ENCODE measurements around the gene A4GALT. TPM values are rescaled to one million over a fixed set of nuclear protein-coding genes. Genes with fewer than 3 reads are reported as not detected.
A peak's percentile ranks its signal among the peaks of the same experiment; 100 is the strongest.

Gene A4GALT
- total and polyA plus RNA-seq, 2 donors (not counting 3 experiments of a cell fraction or from before 2014, with no cell fraction given) = 5.4 to 20.7 TPM

DNA sequence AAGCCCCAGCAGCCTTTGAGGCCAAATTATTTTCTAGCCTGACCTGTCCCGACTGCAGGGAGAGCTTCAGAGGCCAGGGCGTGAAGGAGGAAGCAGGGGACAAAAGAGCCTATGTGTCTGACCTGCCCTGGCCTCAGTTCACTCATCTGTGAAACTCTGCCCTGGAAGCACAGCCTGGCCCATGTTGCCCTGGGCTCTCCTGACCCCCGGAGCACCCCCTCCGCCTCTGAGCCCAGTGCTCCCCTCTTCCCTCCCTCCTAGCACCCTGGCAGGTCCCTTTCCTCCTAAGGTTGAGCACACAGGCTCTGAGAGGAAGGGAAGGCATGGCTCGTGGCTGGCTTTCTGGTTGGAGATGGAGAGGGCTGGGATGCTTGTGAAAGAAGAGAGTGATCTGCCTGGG, 3.4 kb upstream of the A4GALT start:
- TF ChIP-seq JUN (IDR thresholded peaks at IDR 0.05; ENCODE audit: borderline replicate concordance, insufficient read depth, insufficient read length, low read depth) (no peak), EZH2 (IDR thresholded peaks at IDR 0.05; ENCODE audit: borderline replicate concordance, low read depth, low read length, severe bottlenecking) (no peak)
- intact Hi-C loops (cut with micrococcal nuclease) (loop anchor here (5.0 kb wide), 2 partner anchors 62 to 107 kb away; no protein-coding TSS in a partner anchor), dilution Hi-C loops (cut with MboI; ENCODE audit: extremely low pct_ligation_motif_present, low sequenced_read_pairs) (no loop called here)
- no TSS peak for BruUV-seq (replicated peaks)
- Histone ChIP-seq H3K9me3 (replicated peaks; ENCODE audit: control insufficient read depth, insufficient read depth, low read length) (no peaks in the 10 kb centered on the region), H3K27ac (ENCODE audit: insufficient read depth, low read depth, low read length) (no peak overlapping the region), H3K36me3 (ENCODE audit: control insufficient read depth in 2 of 2, extremely low read depth in 1 of 2, insufficient read depth in 2 of 2, low read length in 2 of 2) (no peaks in the 10 kb centered on the region), H3K27me3 (ENCODE audit: control insufficient read depth in 2 of 2, insufficient read depth in 2 of 2, low read length in 2 of 2) (peaks cover 0 to 6% of the 10 kb centered on the region in 2 experiments), H4K20me1 (replicated peaks; ENCODE audit: control insufficient read depth, extremely low read depth, insufficient read depth, low read length) (no peaks in the 10 kb centered on the region), H3K9ac (replicated peaks; ENCODE audit: extremely low read depth, insufficient read depth, low read length) (no peak overlapping the region), H3K4me2 (ENCODE audit: insufficient read depth, low read length) (no peak overlapping the region), H3K9me1 (replicated peaks; ENCODE audit: control insufficient read depth, extremely low read depth, insufficient read depth, low read length) (no peaks in the 10 kb centered on the region), H2AFZ (ENCODE audit: low read depth, low read length) (no peak overlapping the region), H3K79me2 (ENCODE audit: control insufficient read depth, insufficient read depth, low read length) (no peaks in the 10 kb centered on the region), H3K4me3 (replicated peaks in 1 of 3; ENCODE audit: insufficient read depth in 1 of 3, low read depth in 1 of 3, low read length in 3 of 3) (no peak overlapping the region), H3K4me1 (ENCODE audit: control insufficient read depth, extremely low read depth, insufficient read depth, low read length) (peaks cover 22% of the 10 kb centered on the region)
- ChIA-PET CTCF (interaction anchor here (0.6 kb wide), 1 partner anchor 106 kb away, joined by 3 read pairs; no protein-coding TSS in a partner anchor), POLR2A (no interaction called here)
- no peak for DNase-seq (ENCODE audit: low read depth, low spot score)
- no peak for FAIRE-seq

DNA sequence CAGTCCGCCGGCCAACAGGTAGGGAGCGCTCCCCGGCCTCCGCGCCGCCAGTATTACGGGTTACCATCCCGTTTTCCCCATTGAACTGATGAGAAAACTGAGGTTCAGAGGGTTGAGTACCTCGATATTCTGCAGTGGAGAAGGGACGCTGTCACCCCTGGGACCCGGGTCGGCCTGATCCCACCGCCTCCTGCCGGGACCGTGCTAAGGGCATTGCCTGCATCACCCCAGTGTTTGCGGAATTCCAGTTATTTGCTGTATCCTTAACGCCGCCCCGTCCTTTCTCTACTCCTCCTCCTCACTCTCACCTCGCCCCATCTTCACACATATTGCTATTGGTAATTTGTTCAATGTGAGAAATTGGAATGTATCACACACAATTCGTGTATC, 370 bp upstream of the A4GALT start:
- Histone ChIP-seq H3K27me3 (ENCODE audit: control insufficient read depth in 2 of 2, insufficient read depth in 2 of 2, low read length in 2 of 2) (peaks cover 0 to 6% of the 10 kb centered on the region in 2 experiments), H4K20me1 (replicated peaks; ENCODE audit: control insufficient read depth, extremely low read depth, insufficient read depth, low read length) (no peaks in the 10 kb centered on the region), H2AFZ (ENCODE audit: low read depth, low read length) (peak overlapping the region; percentile 97), H3K4me3 (replicated peaks in 1 of 3; ENCODE audit: insufficient read depth in 1 of 3, low read depth in 1 of 3, low read length in 3 of 3) (peak overlapping the region; percentile 24 to 60 (median 51)), H3K9ac (replicated peaks; ENCODE audit: extremely low read depth, insufficient read depth, low read length) (no peak overlapping the region), H3K79me2 (ENCODE audit: control insufficient read depth, insufficient read depth, low read length) (no peaks in the 10 kb centered on the region), H3K4me1 (ENCODE audit: control insufficient read depth, extremely low read depth, insufficient read depth, low read length) (peaks cover 11% of the 10 kb centered on the region), H3K9me3 (replicated peaks; ENCODE audit: control insufficient read depth, insufficient read depth, low read length) (no peaks in the 10 kb centered on the region), H3K36me3 (ENCODE audit: control insufficient read depth in 2 of 2, extremely low read depth in 1 of 2, insufficient read depth in 2 of 2, low read length in 2 of 2) (no peaks in the 10 kb centered on the region), H3K27ac (ENCODE audit: insufficient read depth, low read depth, low read length) (no peak overlapping the region), H3K4me2 (ENCODE audit: insufficient read depth, low read length) (peak overlapping the region; percentile 94), H3K9me1 (replicated peaks; ENCODE audit: control insufficient read depth, extremely low read depth, insufficient read depth, low read length) (no peaks in the 10 kb centered on the region)
- intact Hi-C loops (cut with micrococcal nuclease) (loop anchor here (5.0 kb wide), 2 partner anchors 59 to 104 kb away; no protein-coding TSS in a partner anchor), dilution Hi-C loops (cut with MboI; ENCODE audit: extremely low pct_ligation_motif_present, low sequenced_read_pairs) (no loop called here)
- no peak for DNase-seq (ENCODE audit: low read depth, low spot score)
- no TSS peak for BruUV-seq (replicated peaks)
- ChIA-PET POLR2A (no interaction called here), CTCF (interaction anchor here (0.7 kb wide), 1 partner anchor 32 kb away, joined by 4 read pairs; no protein-coding TSS in a partner anchor)
- TF ChIP-seq FOS (IDR thresholded peaks at IDR 0.05; ENCODE audit: borderline replicate concordance, insufficient read depth, low read length) (no peak), EZH2 (IDR thresholded peaks at IDR 0.05; ENCODE audit: borderline replicate concordance, low read depth, low read length, severe bottlenecking) (no peak), POLR2AphosphoS5 (IDR thresholded peaks at IDR 0.05; ENCODE audit: insufficient read depth, low read depth, low read length) (no peak), GATA2 (IDR thresholded peaks at IDR 0.05; ENCODE audit: insufficient read depth, insufficient read length, low read depth, low read length) (no peak), POLR2A (IDR thresholded peaks at IDR 0.05; ENCODE audit: low read depth, low read length) (no peak), JUN (IDR thresholded peaks at IDR 0.05; ENCODE audit: borderline replicate concordance, insufficient read depth, insufficient read length, low read depth) (no peak), MYC (IDR thresholded peaks at IDR 0.05; ENCODE audit: low read depth, low read length) (no peak)
- TF ChIP-seq, protein P1, sequence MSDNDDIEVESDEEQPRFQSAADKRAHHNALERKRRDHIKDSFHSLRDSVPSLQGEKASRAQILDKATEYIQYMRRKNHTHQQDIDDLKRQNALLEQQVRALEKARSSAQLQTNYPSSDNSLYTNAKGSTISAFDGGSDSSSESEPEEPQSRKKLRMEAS (IDR thresholded peaks at IDR 0.05; ENCODE audit: insufficient read depth, insufficient read length) = no peak
- TF ChIP-seq, protein P2, sequence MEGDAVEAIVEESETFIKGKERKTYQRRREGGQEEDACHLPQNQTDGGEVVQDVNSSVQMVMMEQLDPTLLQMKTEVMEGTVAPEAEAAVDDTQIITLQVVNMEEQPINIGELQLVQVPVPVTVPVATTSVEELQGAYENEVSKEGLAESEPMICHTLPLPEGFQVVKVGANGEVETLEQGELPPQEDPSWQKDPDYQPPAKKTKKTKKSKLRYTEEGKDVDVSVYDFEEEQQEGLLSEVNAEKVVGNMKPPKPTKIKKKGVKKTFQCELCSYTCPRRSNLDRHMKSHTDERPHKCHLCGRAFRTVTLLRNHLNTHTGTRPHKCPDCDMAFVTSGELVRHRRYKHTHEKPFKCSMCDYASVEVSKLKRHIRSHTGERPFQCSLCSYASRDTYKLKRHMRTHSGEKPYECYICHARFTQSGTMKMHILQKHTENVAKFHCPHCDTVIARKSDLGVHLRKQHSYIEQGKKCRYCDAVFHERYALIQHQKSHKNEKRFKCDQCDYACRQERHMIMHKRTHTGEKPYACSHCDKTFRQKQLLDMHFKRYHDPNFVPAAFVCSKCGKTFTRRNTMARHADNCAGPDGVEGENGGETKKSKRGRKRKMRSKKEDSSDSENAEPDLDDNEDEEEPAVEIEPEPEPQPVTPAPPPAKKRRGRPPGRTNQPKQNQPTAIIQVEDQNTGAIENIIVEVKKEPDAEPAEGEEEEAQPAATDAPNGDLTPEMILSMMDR (IDR thresholded peaks at IDR 0.05; ENCODE audit: extremely low read depth in 1 of 2, insufficient read depth in 1 of 2, low read depth in 1 of 2, low read length in 2 of 2) = no peak
- FAIRE-seq = peak; percentile 24
